NCI-H526 (cell line): ENCODE data around the gene SPNS2.

Experiments
- DNase-seq, 2 experiments: peaks; one replicate each; lab custom pipeline; 2025; lab: John Stamatoyannopoulos, UW

Gene SPNS2

DNA sequence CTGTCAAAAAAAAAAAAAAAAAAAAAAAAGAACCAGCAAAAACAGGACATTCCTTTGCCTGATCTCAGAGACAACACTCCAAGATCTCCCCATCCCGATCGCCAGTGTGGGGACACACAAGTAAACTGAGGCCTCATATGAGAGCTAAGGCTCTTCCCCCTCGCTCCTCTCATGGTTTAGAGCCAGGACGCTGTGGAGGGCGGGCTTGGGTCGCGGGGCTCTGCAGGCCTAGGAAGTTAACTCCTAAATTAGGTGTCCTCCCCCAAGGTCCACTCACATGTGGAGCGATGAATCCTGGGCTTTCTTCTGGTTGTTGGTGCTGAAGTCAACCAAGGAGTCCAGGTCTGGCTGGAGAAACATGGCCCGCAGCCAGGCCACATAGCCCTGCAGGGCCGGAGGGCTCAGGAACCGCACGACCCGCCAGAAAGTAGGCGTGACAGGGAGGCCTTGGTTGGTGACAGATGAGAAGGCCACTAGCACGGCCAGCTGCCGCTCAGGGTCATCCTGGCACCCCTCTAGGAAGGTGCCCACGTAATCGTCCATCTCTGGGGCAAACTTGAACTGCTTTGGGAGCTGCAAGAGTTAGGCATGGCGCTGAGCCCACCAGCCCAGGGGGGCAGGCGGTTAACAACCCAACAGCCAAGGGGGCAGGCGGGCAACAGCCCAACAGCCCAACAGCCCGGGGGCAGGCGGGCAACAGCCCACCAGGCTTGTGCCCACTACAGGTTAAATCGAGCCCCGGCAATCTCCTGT lies 51.3 kb downstream of the SPNS2 start:
- no peak for DNase-seq

DNA sequence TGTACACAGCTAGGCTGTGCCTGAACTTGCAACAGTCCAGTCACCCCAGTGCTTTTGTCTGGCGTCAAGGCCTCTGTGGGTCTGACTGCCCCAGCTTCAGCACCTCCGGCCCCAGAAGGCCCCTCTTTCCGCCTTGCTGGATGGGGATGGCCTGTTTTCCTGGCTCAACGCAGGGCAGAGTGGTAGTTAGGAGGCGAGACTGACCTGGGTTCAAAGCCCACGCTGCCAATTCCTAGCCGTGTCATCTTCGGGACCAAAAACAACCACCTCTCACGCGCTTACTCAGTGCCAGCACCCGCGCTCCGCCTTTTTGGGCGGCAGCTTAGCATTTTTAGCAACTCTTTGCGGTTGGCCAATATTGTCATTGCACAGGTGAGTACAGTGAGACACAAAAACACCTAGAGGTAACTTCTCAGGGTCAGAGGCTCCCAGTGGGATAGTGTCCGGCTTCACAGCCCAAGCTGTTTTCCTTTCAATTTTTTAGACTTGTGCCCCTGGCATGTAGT lies 51.9 kb downstream of the SPNS2 start:
- DNase-seq, result no peak

DNA sequence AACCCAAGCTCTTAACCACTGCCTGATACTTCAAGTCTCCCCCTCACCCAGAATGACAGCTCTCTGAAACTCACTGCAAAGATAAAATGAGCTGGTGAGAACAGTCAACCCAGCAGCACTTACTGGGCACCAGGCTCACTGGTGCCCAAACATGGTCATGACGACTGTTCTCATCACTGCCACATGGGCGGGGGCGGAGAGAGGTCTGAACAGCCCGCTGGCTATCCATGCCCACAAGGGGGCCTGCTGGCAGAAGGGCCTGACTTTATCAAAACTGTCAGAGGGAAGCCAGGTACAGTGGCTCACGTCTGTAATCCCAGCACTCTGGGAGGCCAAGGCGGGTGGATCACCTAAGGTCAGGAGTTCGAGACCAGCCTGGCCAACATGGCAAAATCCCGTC lies 52.5 kb downstream of the SPNS2 start:
- DNase-seq, result peak in 1 of 2 experiments; percentile 20

DNA sequence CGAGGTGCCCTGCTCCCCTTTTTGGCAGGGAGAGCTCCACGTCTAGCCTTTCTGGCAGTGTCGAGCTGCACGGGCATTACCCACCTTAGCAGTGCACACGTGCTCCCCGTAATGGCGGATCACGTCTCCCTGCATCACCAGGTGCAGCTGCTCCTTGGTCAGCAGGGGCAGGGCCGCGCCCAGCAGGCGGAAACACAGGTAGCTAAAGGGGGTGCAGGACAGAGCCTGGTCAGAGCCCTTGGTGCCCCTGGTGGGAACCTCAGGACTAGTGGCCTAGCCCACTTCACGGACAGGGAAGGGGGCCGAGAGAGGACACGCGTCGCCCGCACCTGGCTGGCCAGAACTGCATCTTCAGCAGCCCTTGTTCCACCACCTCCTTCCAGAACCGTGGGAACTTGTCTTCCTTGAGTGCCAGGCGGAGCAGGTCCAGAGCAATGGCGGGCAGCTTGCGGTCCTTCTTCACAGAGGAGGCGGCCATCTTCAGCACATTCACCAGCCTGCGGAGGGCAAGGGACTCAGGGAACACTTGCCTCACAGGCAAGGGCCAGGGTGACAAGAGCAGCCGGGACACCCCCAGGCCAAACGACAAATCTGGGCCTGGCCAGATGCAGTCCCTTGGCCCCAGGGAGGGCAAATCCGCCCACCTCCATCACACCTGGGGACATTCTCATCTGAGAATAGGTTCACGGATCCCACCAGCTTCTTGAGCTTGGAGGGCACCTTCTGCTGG lies 53.3 kb downstream of the SPNS2 start:
- no peak for DNase-seq

DNA sequence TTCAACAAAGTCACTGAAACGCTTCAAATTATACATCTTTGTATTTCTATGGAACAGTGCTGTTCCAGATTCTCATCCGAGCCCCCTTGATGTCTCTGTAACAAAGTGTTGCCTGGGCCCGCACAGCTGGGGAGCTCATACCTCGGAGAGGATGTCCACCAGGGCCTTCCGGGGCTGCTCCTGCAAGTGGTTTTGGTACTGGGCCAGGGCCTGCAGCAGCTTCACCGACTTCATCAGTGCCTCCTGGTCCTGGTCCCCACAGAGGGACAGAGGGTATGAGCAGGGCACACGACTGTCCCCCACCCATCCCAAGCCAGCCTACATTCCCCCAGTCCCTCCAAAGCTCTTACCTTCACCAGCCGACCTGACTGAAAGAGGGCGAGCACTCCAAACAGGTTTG lies 55.0 kb downstream of the SPNS2 start:
- no peak for DNase-seq

DNA sequence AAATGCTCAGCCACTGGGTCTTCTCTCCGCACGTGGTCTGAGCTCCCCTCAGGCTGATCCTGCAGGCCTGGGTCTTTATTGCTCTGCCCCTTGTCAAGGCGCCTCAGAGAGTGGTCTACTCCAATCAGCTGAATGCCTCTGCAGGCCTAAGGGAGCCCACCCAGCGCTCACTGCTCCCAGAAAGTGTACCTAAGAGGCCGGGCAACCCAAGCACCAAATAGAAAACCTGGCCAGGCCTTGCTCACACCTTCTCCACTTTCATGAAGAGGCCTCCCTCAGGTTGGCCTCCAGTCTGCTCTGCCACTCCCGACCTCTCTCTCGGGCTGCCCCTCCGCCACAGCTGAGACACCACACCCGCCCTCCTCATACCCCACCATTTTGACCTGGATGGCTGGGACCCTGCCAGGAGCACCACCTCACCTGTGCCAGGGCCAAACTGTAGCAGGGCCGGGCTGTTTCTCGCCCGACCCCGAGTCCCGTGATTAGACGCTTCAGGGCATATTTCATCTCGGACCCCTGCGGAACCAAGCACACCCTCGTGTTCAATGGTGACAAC lies 55.8 kb downstream of the SPNS2 start:
- DNase-seq, result no peak

DNA sequence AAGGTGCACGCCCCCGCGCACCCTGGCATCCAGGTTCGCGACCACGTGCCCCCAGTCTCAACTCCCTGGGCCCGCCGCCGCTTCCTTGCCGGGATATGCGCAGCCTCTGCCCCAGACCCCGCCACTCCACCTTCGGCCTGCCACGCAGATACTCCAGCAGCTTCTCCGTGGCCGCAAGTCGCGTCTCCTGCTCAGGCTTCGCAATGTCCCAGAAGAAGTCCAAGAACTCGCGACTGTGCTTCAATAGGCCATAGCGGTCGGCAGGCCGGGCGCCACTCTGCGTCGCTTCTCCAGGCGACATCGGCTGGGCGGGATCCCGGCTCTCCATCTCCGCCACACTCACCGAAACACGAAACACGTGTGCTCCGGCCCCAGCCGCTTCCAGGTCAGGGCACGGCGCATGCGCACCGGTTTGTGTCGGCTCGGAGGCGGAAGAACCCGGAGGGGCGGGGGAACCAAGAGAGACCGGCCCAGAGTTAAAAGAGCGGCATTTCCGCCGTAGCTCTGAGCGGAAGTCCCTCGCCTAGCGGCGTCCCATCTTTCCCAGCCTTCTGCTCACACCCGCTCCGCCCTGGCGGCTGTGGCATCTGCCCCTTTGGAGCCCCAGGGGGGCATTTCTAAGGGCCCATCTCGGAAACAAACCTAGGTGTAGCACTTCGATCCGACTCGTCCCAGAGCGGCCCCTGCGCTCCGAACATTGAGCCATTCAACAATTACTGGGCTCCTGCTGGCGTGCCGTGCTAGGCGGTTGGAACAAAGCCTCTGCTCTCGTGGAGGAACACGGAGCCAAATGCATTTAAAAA lies 56.5 kb downstream of the SPNS2 start, which contains the start of gene MYBBP1A:
MYBBP1A (minus strand) TSS at position 388 of the 803 bp plus-strand sequence; CDS start at position 328, 60 bp downstream.
- DNase-seq, result peak; percentile 82 to 95

DNA sequence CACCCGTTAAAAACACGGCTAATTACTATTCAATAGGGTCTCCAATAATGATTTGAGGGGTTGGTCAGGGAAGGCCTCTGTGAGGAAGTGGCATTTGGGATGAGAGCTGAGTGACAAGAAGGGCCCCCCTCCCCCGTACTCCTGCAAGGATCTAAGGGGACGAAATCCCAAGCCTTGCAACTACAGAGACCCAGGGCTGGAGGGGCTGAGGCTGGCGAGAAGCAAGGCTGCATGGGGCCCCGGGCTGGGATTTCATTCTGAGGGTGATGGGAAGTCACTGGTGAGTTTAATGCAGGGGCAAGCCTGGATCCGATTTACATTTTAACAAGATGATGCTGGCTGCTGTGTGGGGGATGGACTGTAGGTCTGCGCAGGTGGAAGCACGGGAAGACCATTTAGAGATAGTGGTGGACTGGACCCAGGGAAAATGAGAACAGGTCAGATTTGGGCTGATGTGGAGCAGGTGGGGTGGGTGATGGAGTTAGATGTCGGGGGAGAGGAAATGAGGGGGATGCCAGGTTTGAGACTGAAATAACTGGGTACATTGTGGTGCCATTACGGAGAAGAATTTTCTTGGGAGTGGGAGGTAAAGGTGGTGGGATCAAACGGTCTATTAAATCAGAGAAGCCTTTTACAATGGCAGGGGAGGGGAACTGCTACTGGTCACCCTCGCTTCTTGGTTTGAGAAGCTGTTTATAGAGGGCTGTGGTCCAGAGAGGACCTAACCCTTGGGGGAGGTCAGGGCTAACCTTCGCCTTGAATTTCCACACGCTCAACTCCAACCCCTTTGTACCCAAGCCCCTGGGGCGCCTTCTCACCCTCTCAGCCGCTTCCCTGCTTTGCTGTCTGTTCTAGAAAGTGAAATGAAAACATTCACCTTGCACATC lies 57.4 kb downstream of the SPNS2 start:
- peak in 1 of 2 experiments; percentile 22 for DNase-seq

DNA sequence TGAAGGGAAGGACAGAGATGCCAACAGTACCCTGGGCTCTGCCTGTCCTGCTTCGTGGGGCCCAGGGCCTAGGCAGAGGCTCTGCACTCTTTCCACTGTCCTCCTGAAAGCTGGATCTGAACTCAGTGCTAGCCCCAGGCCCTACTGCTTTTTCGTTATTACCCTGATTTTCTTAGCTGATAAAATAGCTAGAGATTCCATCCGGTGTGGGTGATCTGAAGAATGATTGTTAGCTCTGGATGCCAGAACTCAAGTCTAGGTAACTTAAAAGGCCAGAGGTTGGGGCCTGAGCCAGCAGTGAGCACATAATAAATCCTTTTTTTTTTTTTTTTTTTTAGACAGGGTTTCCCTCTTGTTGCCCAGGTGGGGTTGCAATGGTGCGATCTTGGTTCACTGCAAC lies 58.3 kb downstream of the SPNS2 start:
- DNase-seq, result no peak

DNA sequence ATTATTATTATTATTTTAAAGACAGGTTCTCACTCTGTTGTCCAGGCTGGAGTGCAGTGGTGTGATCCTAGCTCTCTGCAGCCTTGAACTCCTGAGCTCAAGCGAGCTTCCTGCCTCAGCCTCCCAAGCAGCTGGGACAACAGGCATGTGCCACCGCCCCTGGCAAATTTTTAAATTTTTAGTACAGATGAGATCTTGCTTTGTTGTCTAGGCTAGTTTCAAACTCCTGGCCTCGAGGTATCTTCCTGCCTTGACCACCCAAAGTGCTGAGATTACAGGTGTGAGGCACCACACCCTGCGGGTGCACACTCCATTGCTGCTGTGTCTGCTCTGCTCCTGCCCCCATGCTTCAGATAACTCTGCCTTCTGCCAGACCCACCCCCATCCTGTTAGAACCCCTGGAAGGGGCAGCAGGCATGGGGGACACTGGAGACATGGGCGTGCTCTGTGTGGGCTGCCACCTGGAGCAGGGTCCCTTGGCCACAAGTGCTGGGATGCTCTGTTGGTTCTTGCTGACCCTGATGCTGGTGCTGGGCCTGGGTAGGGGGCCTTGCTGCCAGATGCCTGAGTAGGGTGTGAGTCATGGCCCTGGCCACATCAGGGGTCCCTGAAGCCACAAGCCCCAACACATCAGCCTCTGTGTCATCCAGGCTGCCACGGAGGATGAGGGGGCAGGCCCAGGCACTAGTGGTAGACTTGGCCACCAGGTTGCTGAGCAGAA lies 59.1 kb downstream of the SPNS2 start:
- DNase-seq, result no peak

DNA sequence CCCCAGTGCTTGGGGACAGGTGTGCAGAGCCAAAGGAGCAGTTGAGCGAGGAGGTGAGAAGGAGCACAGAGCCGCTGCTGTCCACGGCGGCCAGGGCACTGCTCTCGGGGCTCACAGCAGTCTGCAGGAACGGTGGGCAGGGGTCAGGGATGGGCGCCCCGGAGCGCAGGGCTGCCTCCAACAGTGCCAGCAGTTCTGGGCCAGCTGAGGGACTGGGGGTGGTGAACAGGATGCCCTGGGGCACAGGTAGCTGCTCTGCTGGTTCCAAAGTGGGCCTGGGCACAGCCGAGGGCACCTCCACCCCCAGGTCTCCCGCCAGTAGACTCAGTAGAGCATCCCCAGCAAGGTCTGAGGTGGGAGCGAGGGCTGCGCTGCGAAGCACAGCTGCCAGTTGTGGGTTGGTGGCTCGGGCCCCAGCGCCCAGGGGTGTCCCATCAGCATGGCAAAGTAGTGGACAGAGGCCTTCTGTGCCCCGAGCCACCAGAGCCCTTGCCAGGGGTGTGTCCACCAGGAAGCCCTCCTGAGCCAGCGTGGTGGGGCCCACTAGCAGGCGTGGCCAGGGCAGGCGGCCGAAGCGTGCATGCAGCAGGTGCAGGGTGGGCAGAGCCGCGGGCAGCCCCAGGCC lies 59.8 kb downstream of the SPNS2 start:
- DNase-seq, result no peak

DNA sequence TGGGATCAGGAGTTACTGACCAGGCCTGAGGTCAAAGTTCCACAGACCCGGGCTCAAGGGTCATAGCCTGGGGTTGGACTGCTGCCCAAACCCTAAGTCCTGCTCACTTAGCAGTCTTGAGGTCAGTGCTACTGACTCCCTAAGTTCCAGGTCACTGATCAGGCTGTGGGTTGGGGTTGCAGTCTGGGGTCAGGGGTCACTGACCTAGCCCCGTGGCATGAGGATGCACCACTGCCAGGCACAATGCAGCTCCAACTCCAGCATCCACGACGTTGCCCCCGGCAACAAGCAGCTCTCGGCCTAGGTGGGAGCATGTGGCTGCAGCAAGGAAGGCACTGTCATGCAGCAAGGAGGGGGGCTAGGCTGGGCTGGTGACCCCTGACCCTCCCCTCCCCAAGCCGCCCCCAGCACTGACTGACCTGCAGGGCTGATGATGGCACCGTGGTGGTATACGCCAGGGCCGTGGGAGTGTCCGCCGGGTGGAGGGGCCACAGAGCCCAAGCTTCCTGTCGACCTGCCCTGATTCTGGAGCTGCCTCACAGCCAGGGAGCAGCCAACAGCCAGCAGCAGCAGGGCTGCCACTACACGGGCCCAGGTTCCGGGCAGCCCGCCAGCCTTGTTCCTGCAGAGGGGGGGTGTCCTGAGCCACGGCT lies 60.6 kb downstream of the SPNS2 start:
- DNase-seq, result no peak

DNA sequence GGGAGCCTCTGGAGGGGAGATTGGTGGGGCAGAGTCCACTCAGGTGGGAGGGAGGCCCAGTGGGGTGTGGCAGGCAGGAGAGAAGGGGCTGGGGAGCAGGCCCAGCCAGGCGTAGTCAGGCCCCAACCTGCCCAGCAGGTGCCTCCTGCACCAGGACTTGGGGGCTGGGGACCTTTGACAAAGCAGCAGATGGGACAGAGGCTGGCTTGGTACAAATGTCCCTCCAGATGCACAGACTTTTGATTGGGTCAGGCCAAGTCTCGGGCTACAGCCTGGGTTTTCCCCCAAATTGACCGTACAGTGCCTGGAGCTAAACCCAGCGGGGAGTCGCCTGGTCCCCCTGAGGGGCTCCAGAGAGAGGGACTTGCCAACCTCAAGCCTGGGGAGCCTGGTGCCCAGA lies 61.3 kb downstream of the SPNS2 start:
- DNase-seq, result no peak

DNA sequence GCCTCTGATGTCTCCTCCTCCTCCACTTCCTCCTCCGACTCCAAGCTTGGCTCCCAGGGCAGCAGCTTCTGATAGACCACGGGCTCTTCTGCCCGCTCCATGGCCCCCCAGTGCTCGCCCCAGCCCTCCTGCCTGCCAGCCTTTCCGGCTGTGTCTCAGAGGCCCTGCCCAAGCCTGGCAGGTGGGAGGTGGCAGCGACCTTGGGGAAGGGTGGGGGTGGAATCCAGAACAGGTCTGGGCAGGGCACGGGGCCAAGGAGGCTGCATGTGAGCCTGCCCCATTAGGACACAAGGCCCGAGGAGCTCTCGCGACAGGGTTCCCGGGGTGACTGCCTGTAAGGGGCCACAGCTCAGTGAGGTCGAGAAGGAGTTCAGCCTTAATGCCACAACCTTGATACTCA lies 61.7 kb downstream of the SPNS2 start, which contains the start of gene GGT6:
GGT6 (minus strand) TSS at position 157 of the 400 bp plus-strand sequence; CDS start at position 101, 56 bp downstream.
- no peak for DNase-seq

DNA sequence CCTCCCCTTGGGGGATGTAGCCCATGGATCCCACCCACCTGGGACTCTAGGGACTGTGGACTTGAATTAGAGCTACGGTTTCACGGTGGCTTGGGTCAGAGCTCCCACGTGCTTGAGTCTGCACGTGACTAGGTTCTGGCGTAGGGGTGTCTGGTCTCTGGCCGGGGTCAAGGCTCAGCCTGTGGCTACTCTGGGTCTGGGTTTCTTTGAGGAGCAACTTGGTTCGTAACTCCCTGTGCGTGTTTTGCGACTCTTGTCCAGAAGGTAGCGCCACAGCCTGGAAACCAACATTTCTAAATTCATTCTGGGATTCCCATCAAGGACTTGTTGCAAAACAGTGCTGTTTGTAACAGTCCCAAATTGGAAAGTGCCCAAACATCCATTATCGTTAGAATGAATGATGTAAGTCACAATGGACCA lies 62.2 kb downstream of the SPNS2 start:
- no peak for DNase-seq

DNA sequence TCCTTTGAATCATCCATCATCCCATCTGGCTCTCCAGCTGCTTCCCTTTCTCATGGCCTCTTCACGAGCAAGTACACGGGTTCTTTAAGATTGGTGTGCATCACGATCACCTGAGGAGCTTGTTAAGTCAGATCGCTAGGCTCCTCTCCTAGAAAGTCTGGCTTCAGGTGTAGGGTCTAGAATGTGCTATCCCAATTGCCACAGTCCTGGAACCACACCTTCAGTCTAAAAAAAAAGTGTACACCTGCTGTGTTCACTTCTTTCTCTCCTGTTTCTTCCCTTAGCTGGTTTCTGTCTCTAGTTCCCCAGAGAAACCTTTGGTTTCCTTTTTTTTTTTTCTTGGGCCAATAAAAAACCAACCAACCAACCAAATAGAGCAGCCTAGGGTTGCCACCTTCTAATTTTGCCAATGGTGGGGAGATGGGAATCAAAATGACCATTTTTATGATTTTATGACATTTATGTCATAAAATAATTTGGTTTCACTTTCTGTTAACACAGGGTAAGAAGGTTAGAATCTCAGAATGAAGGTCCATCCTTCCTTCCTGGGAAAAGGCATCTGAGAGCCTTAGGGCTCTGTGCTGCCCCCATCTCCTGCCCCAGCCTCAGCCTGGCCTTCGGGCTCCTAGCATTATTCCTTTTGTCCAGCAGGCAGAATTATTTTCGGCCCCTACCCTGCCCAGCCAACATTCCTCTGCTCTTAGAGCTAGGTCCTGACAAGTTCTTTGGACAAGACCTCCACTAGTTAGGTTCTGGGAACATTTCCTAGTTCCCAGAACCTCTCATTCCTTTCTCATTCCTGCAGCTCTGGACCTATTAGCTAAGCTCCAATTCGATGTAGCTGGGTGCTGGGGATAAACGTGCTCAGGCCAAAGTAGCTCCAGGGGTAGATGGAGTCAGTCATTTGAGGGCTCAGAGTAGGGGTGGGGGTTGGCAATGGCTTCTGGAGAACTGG lies 63.6 kb downstream of the SPNS2 start:
- no peak for DNase-seq

DNA sequence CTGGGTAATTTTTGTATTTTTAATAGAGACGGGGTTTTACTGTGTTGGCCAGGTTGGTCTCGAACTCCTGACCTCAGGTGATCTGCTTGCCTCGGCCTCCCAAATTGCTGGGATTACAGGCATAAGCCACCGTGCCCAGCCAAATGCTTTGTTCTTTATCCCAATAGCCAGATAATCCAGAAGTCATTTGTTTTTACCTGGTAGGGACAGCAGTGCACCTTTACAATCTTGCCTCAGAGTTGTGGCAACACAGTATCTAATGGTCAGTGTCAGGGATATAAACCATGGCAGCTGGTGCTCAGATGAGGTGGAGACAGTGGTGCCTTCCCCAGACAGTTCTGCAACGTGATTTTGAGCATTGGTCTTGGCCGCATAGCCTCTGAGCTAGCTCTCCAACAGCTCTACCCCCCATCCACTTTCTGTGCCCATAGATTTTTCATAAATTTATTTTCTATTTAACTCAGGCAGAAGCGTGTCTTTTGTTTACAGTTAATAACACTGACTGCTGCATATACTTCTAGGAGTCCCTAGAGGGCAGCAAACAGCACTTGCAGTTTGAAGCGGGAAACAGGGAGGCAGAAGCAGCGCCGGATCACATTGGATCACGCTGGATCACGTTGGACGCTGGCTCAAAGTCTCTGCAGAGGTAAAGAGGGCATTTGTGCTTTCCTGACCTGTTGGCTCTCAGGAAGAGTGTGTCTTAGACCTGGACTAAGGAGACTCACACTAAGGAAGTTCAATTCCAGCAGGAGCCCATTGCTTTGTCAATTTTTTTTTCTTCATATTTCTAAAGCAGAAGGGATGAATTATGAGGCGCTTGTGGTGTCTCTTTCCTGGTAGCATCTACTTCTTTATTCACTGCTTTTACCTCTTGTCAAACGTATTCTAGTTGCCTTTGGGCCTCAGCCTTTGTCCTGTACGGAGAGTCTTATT lies 66.8 kb downstream of the SPNS2 start:
- peak; percentile 71 to 85 for DNase-seq
